ENCODE results near the gene UBR3.
A peak's percentile ranks its signal among the peaks of the same experiment; 100 is the strongest.
"Not testable (repeated sequence)": the region's sequence is repeated elsewhere in the genome, so short reads cannot be mapped to it uniquely, and the experiment has no call there.

The UBR3 gene

GRCh38 chr2:169798718-169799592 is 28.3 kb upstream of the UBR3 start, which contains the start of gene SSB:
Gene SSB (plus strand): TSS chr2:169798871. CDS start chr2:169800961, 2,090 bp downstream.
- Histone ChIP-seq H3K36me3 (ENCODE audit: insufficient read depth, low read length) (peaks cover 4% of the 10 kb centered on the region), H3K27ac (ENCODE audit: low read depth, low read length) (peak within 1 kb of the TSS; percentile 78), H3K79me2 (ENCODE audit: control insufficient read depth, insufficient read depth, low read length, unreplicated experiment) (peaks cover 50% of the 10 kb centered on the region), H3K4me1 (ENCODE audit: control insufficient read depth, insufficient read depth, low read length, unreplicated experiment) (peaks cover 11% of the 10 kb centered on the region), H3K4me3 (ENCODE audit: low read depth, low read length) (peak within 1 kb of the TSS; percentile 94), H2AFZ (ENCODE audit: low read length, unreplicated experiment) (peak within 1 kb of the TSS; percentile 88), H3K27me3 (ENCODE audit: insufficient read depth, low read length) (no peaks in the 10 kb centered on the region)

GRCh38 chr2:169803480-169803879 is 23.8 kb upstream of the UBR3 start:
- H3K27ac ChIP-seq (ENCODE audit: low read depth, low read length) = no peak overlapping the region
- H3K4me3 ChIP-seq (ENCODE audit: low read depth, low read length) = no peak overlapping the region
- H3K79me2 ChIP-seq (ENCODE audit: control insufficient read depth, insufficient read depth, low read length, unreplicated experiment) = peaks cover 56% of the 10 kb centered on the region
- no peaks in the 10 kb centered on the region for H3K27me3 ChIP-seq (ENCODE audit: insufficient read depth, low read length)
- H3K36me3 ChIP-seq (ENCODE audit: insufficient read depth, low read length) = peaks cover 25% of the 10 kb centered on the region
- no peak overlapping the region for H2AFZ ChIP-seq (ENCODE audit: low read length, unreplicated experiment)
- peaks cover 39% of the 10 kb centered on the region for H3K4me1 ChIP-seq (ENCODE audit: control insufficient read depth, insufficient read depth, low read length, unreplicated experiment)

DNA sequence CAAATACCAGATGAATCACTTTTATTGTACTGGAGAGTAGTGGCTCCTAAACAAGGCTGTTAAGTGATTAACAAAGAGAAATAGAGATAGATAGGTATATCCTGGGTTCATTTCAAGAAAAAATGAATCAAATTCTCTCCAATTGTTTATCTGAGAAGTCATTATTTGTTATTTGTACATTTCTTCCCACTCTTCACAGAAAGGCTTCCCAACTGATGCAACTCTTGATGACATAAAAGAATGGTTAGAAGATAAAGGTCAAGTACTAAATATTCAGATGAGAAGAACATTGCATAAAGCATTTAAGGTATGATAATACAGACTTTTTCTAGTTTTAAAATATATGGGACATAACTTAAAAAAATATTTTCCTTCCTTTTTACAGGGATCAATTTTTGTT is 20.7 kb upstream of the UBR3 start:
- Histone ChIP-seq H3K27ac (ENCODE audit: low read depth, low read length) (peak overlapping the region; percentile 88), H3K27me3 (ENCODE audit: insufficient read depth, low read length) (no peaks in the 10 kb centered on the region), H3K36me3 (ENCODE audit: insufficient read depth, low read length) (peaks cover 40% of the 10 kb centered on the region), H3K4me1 (ENCODE audit: control insufficient read depth, insufficient read depth, low read length, unreplicated experiment) (peaks cover 44% of the 10 kb centered on the region), H2AFZ (ENCODE audit: low read length, unreplicated experiment) (no peak overlapping the region), H3K4me3 (ENCODE audit: low read depth, low read length) (no peak overlapping the region), H3K79me2 (ENCODE audit: control insufficient read depth, insufficient read depth, low read length, unreplicated experiment) (peaks cover 29% of the 10 kb centered on the region)

- peaks cover 14% of the 10 kb centered on the region for H3K79me2 ChIP-seq (ENCODE audit: control insufficient read depth, insufficient read depth, low read length, unreplicated experiment)
- peak overlapping the region; percentile 88 for H3K27ac ChIP-seq (ENCODE audit: low read depth, low read length)
- H3K4me3 ChIP-seq (ENCODE audit: low read depth, low read length) = peak overlapping the region; percentile 18; the same call in 1 of the 2 replicates
- H3K4me1 ChIP-seq (ENCODE audit: control insufficient read depth, insufficient read depth, low read length, unreplicated experiment) = peaks cover 39% of the 10 kb centered on the region
- H3K27me3 ChIP-seq (ENCODE audit: insufficient read depth, low read length) = no peaks in the 10 kb centered on the region
- peaks cover 51% of the 10 kb centered on the region for H3K36me3 ChIP-seq (ENCODE audit: insufficient read depth, low read length)
- no peak overlapping the region for H2AFZ ChIP-seq (ENCODE audit: low read length, unreplicated experiment)
These were observed 19.0 kb upstream of the UBR3 start for GRCh38 chr2:169808221-169808620.

- peaks cover 12% of the 10 kb centered on the region for H3K79me2 ChIP-seq (ENCODE audit: control insufficient read depth, insufficient read depth, low read length, unreplicated experiment)
- no peak overlapping the region for H2AFZ ChIP-seq (ENCODE audit: low read length, unreplicated experiment)
- H3K27ac ChIP-seq (ENCODE audit: low read depth, low read length) = peak overlapping the region; percentile 79
- no peak overlapping the region for H3K4me3 ChIP-seq (ENCODE audit: low read depth, low read length)
- H3K4me1 ChIP-seq (ENCODE audit: control insufficient read depth, insufficient read depth, low read length, unreplicated experiment) = peaks cover 46% of the 10 kb centered on the region
- no peaks in the 10 kb centered on the region for H3K27me3 ChIP-seq (ENCODE audit: insufficient read depth, low read length)
- H3K36me3 ChIP-seq (ENCODE audit: insufficient read depth, low read length) = peaks cover 44% of the 10 kb centered on the region
These were observed 11.4 kb upstream of the UBR3 start for GRCh38 chr2:169815849-169816248.

GRCh38 chr2:169816961-169817360 is 10.3 kb upstream of the UBR3 start:
- H3K4me3 ChIP-seq (ENCODE audit: low read depth, low read length); H3K27me3 ChIP-seq (ENCODE audit: insufficient read depth, low read length); H3K27ac ChIP-seq (ENCODE audit: low read depth, low read length); H2AFZ ChIP-seq (ENCODE audit: low read length, unreplicated experiment): not testable (repeated sequence)
- Histone ChIP-seq H3K36me3 (ENCODE audit: insufficient read depth, low read length) (peaks cover 35% of the 10 kb centered on the region), H3K79me2 (ENCODE audit: control insufficient read depth, insufficient read depth, low read length, unreplicated experiment) (peaks cover 24% of the 10 kb centered on the region), H3K4me1 (ENCODE audit: control insufficient read depth, insufficient read depth, low read length, unreplicated experiment) (peaks cover 47% of the 10 kb centered on the region)

- H3K27me3 ChIP-seq (ENCODE audit: insufficient read depth, low read length); H3K4me3 ChIP-seq (ENCODE audit: low read depth, low read length); H3K27ac ChIP-seq (ENCODE audit: low read depth, low read length); H2AFZ ChIP-seq (ENCODE audit: low read length, unreplicated experiment): not testable (repeated sequence)
- H3K79me2 ChIP-seq (ENCODE audit: control insufficient read depth, insufficient read depth, low read length, unreplicated experiment) = peaks cover 27% of the 10 kb centered on the region
- H3K4me1 ChIP-seq (ENCODE audit: control insufficient read depth, insufficient read depth, low read length, unreplicated experiment) = peaks cover 49% of the 10 kb centered on the region
- H3K36me3 ChIP-seq (ENCODE audit: insufficient read depth, low read length) = peaks cover 31% of the 10 kb centered on the region
These were observed 9.9 kb upstream of the UBR3 start for GRCh38 chr2:169817369-169817768.

DNA sequence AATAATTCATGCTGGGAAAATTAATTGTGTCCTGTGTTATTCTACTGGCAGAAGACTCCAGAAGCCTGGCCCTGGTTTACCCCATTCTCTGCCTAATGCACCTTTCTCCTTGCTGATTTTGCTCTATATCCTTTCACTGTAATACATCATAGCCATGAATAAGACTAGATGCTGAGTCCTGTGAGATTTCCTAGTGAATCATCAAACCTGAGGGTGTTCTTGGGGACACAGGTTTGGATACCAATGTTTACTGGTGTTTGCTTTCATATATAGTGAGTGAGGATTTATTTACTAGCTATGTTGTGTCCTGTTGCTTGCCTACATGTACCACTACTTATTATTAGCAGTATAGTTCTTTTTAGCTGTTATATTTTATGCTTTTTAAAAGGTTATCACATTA is 9.0 kb upstream of the UBR3 start:
- no peak overlapping the region for H3K4me3 ChIP-seq (ENCODE audit: low read depth, low read length)
- peaks cover 36% of the 10 kb centered on the region for H3K79me2 ChIP-seq (ENCODE audit: control insufficient read depth, insufficient read depth, low read length, unreplicated experiment)
- peaks cover 26% of the 10 kb centered on the region for H3K36me3 ChIP-seq (ENCODE audit: insufficient read depth, low read length)
- peaks cover 57% of the 10 kb centered on the region for H3K4me1 ChIP-seq (ENCODE audit: control insufficient read depth, insufficient read depth, low read length, unreplicated experiment)
- H2AFZ ChIP-seq (ENCODE audit: low read length, unreplicated experiment) = no peak overlapping the region
- peak overlapping the region; percentile 90 for H3K27ac ChIP-seq (ENCODE audit: low read depth, low read length)
- H3K27me3 ChIP-seq (ENCODE audit: insufficient read depth, low read length) = no peaks in the 10 kb centered on the region

GRCh38 chr2:169819106-169819505 is 8.1 kb upstream of the UBR3 start:
- Histone ChIP-seq H3K79me2 (ENCODE audit: control insufficient read depth, insufficient read depth, low read length, unreplicated experiment) (peaks cover 44% of the 10 kb centered on the region), H2AFZ (ENCODE audit: low read length, unreplicated experiment) (no peak overlapping the region), H3K36me3 (ENCODE audit: insufficient read depth, low read length) (peaks cover 21% of the 10 kb centered on the region; the same call in 1 of the 2 replicates), H3K4me1 (ENCODE audit: control insufficient read depth, insufficient read depth, low read length, unreplicated experiment) (peaks cover 61% of the 10 kb centered on the region), H3K4me3 (ENCODE audit: low read depth, low read length) (peak overlapping the region; percentile 16; the same call in 1 of the 2 replicates), H3K27me3 (ENCODE audit: insufficient read depth, low read length) (no peaks in the 10 kb centered on the region), H3K27ac (ENCODE audit: low read depth, low read length) (peak overlapping the region; percentile 90)

DNA sequence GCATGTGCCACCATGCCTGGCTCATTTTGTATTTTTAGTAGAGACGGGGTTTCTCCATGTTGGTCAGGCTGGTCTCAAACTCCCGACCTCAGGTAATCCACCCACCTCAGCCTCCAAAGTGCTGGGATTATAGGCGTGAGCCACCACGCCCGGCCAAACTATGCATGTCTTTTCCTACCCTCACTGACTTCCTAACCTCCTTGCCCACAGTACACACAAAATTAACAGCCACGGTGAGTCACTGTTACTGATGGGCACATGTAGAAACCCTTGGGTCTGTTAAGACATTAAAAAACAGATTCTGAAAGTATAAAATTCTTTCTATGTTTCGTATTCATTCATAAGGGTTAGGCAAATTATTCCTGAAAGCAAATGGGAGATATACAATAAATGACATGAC is 7.2 kb upstream of the UBR3 start:
- 0 out of 2 replicates have a peak overlapping the region, but pooled peaks have one; percentile 12 for H3K4me3 ChIP-seq (ENCODE audit: low read depth, low read length)
- peaks cover 19% of the 10 kb centered on the region; the same call in 1 of the 2 replicates for H3K36me3 ChIP-seq (ENCODE audit: insufficient read depth, low read length)
- peak overlapping the region; percentile 90 for H3K27ac ChIP-seq (ENCODE audit: low read depth, low read length)
- H3K79me2 ChIP-seq (ENCODE audit: control insufficient read depth, insufficient read depth, low read length, unreplicated experiment) = peaks cover 47% of the 10 kb centered on the region
- not testable (repeated sequence) for H2AFZ ChIP-seq (ENCODE audit: low read length, unreplicated experiment); H3K27me3 ChIP-seq (ENCODE audit: insufficient read depth, low read length)
- peaks cover 59% of the 10 kb centered on the region for H3K4me1 ChIP-seq (ENCODE audit: control insufficient read depth, insufficient read depth, low read length, unreplicated experiment)

DNA sequence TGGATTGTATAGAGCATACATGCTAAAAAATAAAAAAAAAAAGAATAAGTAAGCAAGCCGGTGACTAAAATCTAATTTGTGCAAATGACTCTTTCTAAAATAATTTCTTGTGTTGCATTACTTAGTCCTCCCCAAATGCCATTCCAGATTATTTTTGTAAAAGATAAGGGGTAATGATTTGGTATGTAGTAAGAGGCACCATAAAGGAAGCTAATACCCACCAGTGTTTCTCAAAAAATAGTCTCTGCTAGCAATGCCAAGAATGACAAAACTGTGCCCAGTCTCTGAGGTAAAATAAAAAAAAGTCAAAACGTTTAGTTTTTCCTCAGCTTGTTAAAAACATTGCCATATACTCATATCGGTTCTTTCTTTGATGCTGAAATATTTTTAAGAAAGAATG is 5.2 kb upstream of the UBR3 start:
- peak overlapping the region; percentile 82 for H3K4me3 ChIP-seq (ENCODE audit: low read depth, low read length)
- H2AFZ ChIP-seq (ENCODE audit: low read length, unreplicated experiment) = no peak overlapping the region
- H3K4me1 ChIP-seq (ENCODE audit: control insufficient read depth, insufficient read depth, low read length, unreplicated experiment) = peaks cover 47% of the 10 kb centered on the region
- no peaks in the 10 kb centered on the region for H3K27me3 ChIP-seq (ENCODE audit: insufficient read depth, low read length)
- H3K27ac ChIP-seq (ENCODE audit: low read depth, low read length) = peak overlapping the region; percentile 90
- H3K79me2 ChIP-seq (ENCODE audit: control insufficient read depth, insufficient read depth, low read length, unreplicated experiment) = peaks cover 46% of the 10 kb centered on the region
- peaks cover 12% of the 10 kb centered on the region; the same call in 1 of the 2 replicates for H3K36me3 ChIP-seq (ENCODE audit: insufficient read depth, low read length)
